Measurements from ENCODE around the gene PSMD5.

The PSMD5 gene

GRCh38 chr9:120842685-120843485 lies at the start of gene PSMD5:
Gene PSMD5, minus strand, starts transcription at chr9:120842922. Its CDS starts 13 bp downstream, at chr9:120842909.
- peak; percentile 88 for DNase-seq (ENCODE audit: low spot score)

GRCh38 chr9:120891884-120892747 lies 49.4 kb upstream of the PSMD5 start:
- DNase-seq (ENCODE audit: low spot score) = no peak

GRCh38 chr9:120891245-120891883 lies 48.6 kb upstream of the PSMD5 start:
- no peak for DNase-seq (ENCODE audit: low spot score)

GRCh38 chr9:120890320-120891244 lies 47.9 kb upstream of the PSMD5 start:
- no peak for DNase-seq (ENCODE audit: low spot score)

GRCh38 chr9:120889606-120890271 lies 47.0 kb upstream of the PSMD5 start:
- no peak for DNase-seq (ENCODE audit: low spot score)

- no peak for DNase-seq (ENCODE audit: low spot score)
Measured at GRCh38 chr9:120888626-120889025, 45.9 kb upstream of the PSMD5 start.

GRCh38 chr9:120886490-120886967 lies 43.8 kb upstream of the PSMD5 start:
- DNase-seq (ENCODE audit: low spot score) = no peak

- DNase-seq (ENCODE audit: low spot score) = no peak
Measured at GRCh38 chr9:120885958-120886357, 43.2 kb upstream of the PSMD5 start.

- no peak for DNase-seq (ENCODE audit: low spot score)
Measured at GRCh38 chr9:120885457-120885856, 42.7 kb upstream of the PSMD5 start.

- DNase-seq (ENCODE audit: low spot score) = no peak
Measured at GRCh38 chr9:120883608-120883996, 40.9 kb upstream of the PSMD5 start.

GRCh38 chr9:120882935-120883607 lies 40.3 kb upstream of the PSMD5 start:
- no peak for DNase-seq (ENCODE audit: low spot score)

- no peak for DNase-seq (ENCODE audit: low spot score)
Measured at GRCh38 chr9:120879446-120879845, 36.7 kb upstream of the PSMD5 start.

GRCh38 chr9:120878188-120879130 lies 35.7 kb upstream of the PSMD5 start:
- no peak for DNase-seq (ENCODE audit: low spot score)

GRCh38 chr9:120877276-120878034 lies 34.7 kb upstream of the PSMD5 start:
- DNase-seq (ENCODE audit: low spot score) = peak; percentile 79

- peak; percentile 66 for DNase-seq (ENCODE audit: low spot score)
Measured at GRCh38 chr9:120876842-120877240, 34.1 kb upstream of the PSMD5 start, which contains the start of gene PHF19. Gene PHF19, minus strand, starts transcription at chr9:120877188. Its CDS starts 2,447 bp downstream, at chr9:120874741.

- DNase-seq (ENCODE audit: low spot score) = peak; percentile 80
Measured at GRCh38 chr9:120875954-120876841, 33.5 kb upstream of the PSMD5 start.

GRCh38 chr9:120875643-120875953 lies 32.9 kb upstream of the PSMD5 start:
- DNase-seq (ENCODE audit: low spot score) = no peak
